Stimulated activated CD8-positive, alpha-beta memory T cell treated with anti-CD3 and anti-CD28 coated beads, Interleukin-12 subunit alpha, Interleukin-12 subunit beta, amount 100 ng/mL, for 24 hours (primary cell): Measurements from ENCODE around the gene NXNL1.
"Not testable (repeated sequence)": the region's sequence is repeated elsewhere in the genome, so short reads cannot be mapped to it uniquely, and the experiment has no call there.

Experiments
- DNase-seq: peaks from one replicate; pipeline ENCODE4 v3.0.0-alpha.2; 2020; ENCODE audit errors: extremely low read depth

The NXNL1 gene

DNA sequence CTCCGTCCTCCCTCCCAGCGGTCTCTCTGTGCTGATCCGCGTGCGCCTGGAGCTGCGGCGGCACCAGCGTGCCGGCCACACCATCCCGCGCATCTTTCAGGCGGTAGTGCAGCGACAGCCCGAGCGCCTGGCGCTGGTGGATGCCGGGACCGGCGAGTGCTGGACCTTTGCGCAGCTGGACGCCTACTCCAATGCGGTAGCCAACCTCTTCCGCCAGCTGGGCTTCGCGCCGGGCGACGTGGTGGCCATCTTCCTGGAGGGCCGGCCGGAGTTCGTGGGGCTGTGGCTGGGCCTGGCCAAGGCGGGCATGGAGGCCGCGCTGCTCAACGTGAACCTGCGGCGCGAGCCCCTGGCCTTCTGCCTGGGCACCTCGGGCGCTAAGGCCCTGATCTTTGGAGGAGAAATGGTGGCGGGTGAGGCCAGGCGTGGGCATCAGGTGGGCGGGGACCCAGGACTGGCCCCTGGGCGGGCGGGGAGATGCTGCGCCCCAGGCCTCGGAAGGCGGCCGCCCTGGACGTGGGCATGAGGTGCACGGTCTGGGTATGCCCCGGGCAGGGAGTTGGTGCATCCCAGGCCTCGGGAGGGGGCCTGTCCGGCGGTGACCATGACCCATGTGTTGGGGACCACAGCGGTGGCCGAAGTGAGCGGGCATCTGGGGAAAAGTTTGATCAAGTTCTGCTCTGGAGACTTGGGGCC, 26.0 kb upstream of the NXNL1 start:
- DNase-seq: no peak

DNA sequence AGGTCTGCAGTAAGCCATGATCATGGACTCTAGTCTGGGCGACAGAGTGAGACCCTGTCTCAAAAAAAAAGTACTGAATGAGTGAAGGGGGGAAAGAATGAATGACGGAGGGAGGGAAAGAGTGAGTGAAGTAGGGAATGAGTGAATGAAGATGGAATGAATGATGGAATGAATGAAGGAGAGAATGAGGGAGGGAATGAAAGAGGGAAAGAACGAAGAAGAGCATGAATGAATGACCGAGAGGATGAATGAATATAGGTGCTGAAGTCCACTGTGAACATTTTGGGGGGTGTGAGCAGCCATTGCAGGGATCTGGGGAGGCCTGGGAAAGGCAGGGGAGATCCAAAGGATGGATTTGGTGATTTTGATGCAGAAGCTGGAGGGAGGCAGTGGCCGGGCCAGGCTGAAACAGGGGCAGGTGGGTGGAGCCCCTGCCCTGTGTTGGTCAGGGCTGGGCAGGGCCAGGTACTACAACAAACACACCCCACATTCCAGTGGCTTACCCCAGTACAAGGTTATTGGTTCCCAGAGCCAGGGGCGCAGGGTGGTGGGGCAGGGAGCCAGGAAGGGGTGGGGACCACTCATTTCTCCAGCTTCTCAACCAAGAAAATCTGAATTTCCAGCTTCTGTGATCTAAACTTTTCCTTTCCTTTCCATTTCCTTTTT, 23.9 kb upstream of the NXNL1 start:
- DNase-seq: no peak

DNA sequence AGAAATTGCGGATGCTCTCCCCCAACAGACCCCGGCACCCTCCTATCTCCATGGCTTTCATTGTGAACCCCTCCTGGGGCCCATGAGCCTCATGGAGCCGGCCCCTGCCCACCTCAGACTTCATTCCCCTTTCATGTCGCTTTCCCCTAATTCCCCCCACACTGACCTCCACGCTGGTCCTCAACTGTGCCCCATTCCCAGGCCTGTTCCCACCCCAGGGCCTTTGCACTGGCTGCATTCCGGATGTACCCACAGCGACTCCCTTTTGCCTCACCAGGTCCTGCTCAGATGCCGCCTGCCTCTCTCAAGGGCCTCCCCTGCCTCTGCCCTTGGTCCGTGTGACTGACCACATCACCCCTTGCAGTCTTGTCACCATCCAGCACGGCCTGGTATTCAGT, 22.9 kb upstream of the NXNL1 start:
- no peak for DNase-seq

DNA sequence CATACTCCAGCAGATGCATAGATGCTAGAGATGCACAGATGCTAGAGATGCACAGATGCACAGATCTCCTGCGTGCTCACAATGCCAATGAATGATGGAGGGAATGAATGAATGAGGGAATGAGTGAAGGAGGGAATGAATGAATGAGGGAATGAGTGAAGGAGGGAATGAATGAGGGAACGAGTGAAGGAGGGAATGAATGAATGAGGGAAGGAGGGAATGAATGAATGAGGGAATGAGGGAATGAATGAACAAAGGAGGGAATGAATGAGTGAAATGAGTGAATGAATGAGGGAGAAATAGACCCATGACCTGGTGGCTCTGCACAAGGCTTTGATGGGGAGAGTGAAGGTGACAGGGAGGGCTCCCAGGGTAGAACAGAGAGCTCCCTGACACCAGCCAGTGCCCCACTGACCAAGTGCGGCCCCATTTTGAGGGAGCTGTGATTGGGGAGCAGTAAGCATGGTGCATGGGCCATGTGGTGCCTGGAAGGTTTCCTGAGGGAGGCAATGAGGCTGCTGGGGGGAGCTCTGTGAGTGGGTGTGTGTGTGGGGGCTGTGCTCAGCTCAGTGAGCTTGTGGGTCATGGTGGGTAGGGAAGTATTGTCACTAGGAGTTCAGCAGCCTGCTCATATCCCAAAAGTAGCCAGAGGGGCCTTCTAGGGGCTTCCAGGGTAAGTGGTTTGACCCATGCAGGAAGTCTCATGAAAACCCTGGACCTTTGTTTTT, 22.3 kb upstream of the NXNL1 start:
- no peak for DNase-seq

DNA sequence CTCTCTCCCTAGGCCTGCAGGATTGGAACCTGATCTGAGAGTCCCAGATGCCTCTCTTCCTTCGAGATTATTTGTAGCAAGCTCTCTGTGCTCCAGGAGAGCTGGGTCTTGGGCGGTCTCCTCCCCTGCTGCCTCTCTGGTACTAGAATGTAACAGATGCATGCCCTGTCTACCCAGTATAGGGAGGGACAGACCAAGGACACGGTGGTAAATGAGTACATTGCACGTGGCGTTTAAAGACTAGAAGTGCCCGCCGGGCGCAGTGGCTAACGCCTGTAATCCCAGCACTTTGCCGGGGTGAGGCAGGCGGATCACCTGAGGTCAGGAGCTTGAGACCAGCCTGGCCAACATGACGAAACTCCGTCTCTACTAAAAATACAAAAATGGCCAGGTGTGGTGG, 21.3 kb upstream of the NXNL1 start:
- no peak for DNase-seq

DNA sequence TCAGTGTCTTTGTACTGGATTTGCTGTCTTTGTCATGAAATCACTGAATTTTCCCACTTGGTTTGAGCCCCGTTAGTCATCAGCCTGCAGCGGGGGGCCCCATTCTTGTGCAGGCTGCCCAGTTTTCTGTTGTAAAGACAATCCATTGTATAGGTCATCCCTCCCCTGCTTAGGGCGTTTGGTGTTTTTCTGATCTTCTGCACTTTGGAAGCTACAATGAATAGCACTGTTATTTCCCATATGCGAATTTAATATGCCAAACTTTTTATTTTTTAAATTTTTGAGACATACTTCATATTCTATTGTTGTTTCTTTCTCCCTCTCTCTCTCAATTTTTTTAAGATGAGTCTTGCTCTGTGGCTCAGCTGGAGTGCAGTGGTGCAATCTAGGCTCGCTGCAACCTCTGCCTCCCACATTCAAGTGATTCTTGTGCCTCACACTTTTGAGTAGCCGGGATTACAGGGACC, 18.6 kb upstream of the NXNL1 start:
- no peak for DNase-seq

DNA sequence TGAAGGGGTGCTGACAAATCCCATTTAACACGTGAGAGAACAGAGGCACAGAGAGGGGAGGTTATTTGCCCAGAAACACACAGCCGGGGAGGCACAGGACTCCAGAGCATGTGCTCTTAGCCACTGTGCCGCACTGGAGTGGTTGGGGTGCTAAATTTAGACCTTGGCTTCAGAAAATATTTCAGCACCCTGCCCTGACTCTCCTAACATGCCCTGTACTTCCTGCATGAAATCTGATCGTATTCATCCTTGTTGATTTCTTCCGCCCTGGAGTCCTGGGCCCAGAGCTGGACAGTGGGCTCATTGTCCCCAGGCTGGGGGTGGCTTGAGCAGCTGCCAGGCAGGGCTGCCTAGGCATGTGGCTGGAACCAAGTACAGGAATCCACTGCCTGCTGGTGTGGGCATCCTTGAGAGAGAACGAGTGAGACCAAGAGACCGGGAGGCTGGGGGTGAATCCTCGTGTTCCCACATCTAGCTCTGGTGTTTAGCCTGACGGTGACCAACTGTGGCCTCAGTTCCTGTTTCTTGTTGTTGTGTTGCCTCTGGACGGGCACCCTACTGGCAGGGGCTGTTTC, 14.9 kb upstream of the NXNL1 start:
- no peak for DNase-seq

DNA sequence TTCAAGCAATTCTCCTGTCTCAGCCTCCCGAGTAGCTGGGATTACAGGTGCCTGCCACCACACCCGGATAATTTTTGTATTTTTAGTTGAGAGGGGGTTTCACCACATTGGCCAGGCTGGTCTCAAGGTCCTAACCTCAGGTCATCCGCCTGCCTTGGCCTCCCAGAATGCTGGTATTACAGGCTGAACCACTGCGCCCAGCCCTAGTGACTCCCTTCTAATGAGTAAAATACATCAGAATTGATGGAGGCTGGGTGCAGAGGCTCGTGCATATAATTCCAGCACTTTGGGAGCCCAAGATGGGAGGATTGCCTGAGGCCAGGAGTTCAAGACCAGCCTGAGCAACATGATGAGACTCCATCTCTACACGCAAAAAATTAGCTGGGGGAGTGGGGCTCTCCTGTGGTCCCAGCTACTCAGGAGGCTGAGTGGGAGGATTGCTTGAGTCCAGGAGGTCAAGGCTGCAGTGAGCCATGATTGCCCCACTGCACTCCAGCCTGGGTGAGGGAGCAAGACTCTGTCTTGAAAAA, 14.3 kb upstream of the NXNL1 start:
- DNase-seq: not testable (repeated sequence)

DNA sequence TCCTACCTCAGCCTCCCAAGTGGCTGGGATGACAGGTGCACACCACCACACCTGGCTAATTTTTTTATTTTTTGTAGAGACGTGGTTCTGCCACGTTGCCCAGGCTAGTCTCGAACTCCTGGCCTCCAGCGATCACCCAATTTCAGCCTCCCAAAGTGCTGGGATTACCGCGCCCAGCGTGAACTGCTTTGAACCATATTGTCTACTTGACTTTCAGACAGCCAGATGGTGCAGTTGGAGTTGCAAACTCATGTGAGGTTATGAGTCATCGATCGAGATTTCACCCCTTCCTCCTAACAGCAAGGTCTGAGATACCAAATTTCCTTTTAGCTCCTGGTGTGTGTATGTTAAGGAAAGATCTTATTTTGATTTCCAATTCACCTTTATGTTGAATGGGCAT, 12.3 kb upstream of the NXNL1 start:
- DNase-seq: no peak

DNA sequence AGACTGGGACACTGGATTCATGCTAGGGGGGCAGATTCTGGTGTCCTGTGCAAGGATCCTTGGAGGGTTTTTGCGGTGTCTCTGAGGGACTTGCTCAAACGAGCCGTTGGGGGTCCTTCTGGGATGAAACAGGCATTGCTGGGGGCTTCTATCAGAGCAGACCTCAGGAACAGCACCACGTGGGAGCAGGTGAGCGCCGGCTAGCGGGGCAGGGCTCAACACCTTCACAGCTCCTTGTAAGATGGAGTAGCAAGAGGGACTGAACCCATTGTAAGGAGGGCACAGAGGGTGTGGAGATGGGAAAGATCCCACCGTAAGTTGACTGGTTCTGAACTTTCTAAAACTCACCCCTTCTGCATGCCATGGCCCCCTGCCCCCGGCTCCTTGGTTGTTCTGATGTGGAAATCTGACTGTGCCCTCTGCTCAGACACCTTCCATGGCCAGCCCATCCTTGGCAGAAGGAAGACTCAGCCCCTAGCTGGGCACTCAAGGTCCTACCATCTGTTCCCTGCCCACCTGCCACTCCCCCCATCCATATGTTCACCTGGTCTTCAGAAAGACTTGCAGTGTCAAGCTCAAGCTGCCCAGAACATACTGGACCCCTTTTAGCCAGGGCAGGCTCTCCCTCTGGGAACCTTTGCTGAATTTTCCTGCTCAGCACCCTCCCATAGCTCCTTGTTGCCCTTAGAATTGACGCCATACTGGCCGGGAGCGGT, 10.8 kb upstream of the NXNL1 start:
- no peak for DNase-seq

DNA sequence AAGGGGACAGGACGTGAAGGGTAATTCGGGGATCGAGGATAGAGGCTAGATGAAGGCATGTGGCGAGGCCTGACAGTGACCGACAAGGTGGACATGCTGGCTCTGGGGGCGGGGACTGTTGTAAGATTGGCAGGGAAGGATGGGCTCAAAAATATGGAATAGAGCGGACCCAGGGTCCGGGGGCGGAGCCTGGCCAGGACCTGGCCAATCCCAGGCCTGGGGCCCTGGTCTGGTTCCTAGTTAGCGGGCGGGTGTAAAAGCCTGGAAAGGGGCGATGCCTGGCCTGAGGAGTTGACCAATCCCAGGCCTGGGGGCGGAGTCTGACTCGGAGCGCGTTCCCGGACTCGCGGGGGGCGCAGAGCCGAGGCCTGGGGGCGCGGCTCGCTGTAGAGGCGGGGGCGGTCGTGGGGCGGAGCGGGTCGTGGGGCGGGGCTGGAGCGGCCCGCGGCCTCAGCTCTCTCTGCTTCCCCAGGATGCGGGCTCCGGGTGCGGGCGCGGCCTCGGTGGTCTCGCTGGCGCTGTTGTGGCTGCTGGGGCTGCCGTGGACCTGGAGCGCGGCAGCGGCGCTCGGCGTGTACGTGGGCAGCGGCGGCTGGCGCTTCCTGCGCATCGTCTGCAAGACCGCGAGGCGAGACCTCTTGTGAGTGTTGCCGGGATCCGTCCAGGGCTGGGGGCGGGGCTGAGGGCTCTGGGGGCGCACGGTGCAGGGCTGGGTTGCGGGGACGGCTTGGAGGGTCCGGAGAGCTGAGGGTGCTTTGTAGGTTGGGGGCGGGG, 9.5 kb upstream of the NXNL1 start, which contains the start of gene SLC27A1:
TSS of gene SLC27A1 (plus strand) at position 457 of the 774 bp plus-strand sequence. CDS start at position 474, 17 bp downstream.
- DNase-seq: peak; percentile 79

DNA sequence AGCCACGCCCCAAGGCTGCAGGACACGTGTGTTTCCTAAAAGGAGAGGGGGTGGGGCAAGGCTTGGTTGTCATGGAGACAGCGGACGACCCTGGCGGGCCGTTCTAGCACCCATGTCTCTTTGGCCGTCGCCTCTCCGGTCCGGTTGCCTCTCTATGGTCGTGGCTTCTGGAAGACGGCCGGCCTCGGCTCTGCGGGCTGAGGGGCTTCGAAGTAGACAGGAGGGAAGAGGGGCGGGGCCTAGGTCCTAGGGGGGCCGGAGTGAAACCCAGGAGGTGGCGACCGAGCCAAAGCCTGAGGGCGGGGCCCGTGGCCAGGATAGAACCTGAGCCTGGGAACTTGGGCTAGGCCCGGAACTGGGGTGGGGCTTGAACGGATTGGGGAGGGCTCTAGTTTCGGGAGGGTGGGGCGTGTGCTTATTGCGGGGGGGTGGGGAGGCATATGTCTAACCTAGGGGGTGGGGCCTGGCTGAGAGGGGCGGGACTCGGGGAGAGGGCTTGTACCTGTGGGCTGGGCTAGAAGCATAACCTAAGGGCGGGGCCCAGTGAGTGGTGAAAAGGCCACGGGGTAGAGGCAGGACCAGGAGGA, 8.8 kb upstream of the NXNL1 start:
- DNase-seq: peak; percentile 82

DNA sequence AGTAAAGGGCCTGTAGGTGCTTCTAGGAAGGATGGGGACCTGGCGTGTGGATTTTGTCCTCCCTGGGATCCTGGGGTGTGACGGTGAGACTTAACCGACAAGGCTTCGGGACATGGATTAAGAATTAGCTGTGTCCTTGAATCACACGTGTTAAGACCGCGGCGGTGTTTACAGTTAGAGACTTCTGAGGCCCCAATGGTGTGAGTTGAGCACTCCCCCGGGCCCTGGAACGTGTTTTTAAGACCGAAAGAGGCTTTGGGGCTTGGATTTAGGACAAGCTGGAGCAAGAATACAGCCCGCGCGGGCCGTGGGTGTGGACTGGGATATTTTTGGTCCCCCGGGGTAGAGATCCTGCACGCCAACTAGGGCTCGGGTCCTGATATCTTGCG, 8.4 kb upstream of the NXNL1 start:
- DNase-seq: no peak

DNA sequence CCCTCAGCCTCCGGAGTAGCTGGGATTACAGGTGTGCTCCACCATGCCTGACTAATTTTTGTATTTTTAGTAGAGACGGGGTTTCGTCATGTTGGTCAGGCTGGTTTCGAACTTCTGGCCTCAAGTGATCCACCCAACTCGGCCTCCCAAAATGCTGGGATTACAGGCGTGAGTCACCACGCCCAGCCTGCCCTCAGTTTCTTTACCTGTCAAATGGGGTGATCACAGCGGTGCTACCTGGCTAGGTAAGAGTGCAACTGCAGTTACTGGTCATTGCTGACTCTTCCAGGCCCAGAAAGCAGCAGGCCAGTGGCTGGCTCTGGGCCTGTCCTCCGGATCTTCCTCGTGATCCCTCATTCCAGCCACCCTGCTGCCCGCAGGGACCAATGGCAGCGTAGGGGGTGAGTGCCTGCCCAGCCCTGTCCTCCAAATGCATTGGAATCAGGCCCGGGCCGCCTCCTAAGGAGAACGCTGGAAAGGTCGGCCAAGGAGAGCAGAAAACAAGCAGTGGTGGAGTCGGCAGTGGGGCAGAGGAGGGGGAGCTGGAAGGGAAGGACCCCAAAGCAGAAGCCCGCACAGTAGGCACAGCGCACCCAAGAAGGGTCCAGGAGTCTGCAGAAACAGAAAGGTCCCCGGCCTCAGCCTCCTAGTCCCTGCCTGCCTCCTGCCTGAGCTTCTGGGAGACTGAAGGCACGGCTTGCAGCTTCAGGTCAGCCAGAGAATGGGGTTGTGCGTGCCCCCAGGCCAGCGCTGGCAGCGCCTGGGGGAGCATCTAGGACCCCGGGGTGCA, 7.8 kb upstream of the NXNL1 start:
- no peak for DNase-seq

DNA sequence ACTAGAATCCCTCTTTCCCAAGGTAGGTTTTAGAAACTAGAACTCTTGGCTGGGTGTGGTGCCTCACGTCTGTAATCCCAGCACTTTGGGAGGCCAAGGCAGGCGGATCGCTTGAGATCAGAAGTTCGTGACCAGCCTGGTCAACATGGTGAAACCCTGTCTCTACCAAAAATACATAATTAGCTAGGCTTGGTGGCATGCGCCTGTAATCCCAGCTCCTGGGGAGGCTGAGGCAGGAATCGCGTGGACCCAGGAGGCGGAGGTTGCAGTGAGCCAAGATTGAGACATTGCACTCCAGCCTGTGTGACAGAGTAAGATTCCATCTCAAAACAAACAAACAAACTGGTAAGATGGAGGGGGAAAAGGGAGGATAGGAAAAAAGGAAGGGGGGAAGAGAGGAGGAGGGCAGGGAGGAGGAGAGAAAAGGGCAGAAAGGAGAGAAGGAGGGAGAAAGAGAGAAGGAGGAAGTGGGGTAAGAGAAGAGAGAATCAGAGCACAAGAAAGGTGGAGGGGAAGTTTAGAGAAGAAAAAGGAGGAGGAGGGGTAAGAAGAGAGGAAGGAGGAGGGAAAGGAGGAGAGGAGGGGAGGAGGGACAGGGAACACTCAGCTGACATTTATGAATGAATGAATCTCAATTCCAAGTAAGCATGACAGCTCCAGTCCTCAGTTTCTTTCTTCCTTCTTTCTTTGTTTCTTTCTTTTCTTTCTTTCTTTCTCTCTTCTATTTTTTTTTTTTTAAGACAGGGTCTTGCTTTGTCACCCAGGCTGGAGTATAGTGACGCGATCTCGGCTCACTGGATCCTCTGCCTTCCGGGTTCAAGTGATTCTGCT, 7.0 kb upstream of the NXNL1 start:
- DNase-seq: no peak

DNA sequence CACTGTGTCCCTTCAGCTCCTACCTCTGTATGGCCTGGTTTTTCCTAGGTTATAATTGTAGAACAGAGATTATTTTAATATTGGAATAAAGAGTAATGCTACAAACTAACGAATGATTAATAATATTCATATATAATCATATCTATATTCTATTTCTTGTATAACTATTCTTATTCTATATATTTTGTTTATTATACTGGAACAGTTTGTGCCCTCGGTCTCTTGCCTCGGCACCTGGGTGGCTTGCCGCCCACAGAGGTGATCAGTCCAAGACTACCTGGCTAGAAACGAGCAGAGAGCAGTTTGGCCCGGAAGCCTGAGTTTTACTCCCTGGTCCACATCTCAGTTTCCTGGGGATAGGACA, 5.7 kb upstream of the NXNL1 start:
- DNase-seq: no peak

DNA sequence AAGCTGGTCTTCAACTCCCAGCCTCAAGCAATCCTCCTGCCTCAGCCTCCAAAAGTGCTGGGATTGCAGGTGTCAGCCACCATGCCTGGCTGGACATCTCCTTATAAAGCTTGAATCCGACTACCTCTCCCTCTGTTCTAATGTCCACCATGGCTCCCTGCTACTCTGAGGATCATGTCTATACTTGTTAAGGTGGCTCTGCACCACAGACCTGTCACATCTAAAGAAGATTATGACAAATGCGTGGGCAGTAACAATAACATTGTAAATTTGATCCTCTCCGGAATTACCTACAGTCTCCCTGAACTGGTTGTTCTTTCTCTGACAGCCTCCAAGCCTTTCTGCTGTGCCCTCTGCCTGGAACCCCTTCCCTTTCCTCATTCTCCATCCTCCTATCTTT, 1.8 kb downstream of the NXNL1 start:
- DNase-seq: no peak

DNA sequence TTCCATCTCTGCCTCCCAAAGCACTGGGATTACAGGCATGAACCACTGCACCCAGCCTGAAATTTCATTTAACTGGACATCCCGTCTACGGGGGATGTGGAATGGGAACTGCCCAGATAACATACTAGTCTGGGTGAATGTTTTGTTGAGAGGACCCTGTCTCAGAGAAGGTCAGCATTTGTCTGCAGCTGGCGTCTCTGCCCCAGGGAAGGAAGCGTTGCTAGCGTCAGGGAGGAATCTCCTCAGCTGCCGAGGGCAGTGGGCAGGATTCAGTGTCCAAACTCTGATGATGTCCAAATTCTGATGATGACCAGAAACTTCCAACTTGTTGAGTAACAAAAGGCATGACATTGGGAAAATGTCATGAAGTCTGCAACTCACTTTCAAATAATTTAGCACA, 3.1 kb downstream of the NXNL1 start:
- DNase-seq: no peak

DNA sequence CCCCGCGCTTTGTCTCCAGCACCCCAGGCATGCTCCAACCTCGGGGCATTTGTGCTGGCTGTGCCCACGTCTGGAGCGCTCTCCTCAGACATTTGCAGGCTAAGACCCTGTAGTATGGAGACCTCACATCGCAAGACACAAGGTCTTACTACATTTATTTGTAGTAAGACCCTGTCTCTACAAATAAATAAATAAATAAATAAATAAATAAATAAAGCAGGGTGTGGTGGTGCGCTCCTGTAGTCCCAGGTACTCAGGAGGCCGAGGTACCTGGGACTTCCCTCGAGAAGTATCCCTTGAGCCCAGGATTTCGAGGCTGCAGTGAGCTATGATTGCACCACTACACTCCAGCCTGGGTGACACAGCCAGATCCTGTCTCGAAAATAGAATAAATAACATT, 4.6 kb downstream of the NXNL1 start:
- DNase-seq: no peak
